ENCODE results near the gene PACC1.

The PACC1 gene

GRCh38 chr1:212414328-212415106, at the start of gene PACC1:
Gene PACC1 (minus strand): TSS chr1:212414886. CDS start chr1:212414757, 129 bp downstream.
- DNase-seq (ENCODE audit: low read depth, low spot score) = peak; percentile 36

GRCh38 chr1:212463565-212464285, 49.0 kb upstream of the PACC1 start:
- DNase-seq (ENCODE audit: low read depth, low spot score) = no peak

GRCh38 chr1:212461916-212462660, 47.4 kb upstream of the PACC1 start:
- no peak for DNase-seq (ENCODE audit: low read depth, low spot score)

- DNase-seq (ENCODE audit: low read depth, low spot score) = no peak
Observed at GRCh38 chr1:212460376-212460775, 45.7 kb upstream of the PACC1 start.

GRCh38 chr1:212459656-212460055, 45.0 kb upstream of the PACC1 start:
- DNase-seq (ENCODE audit: low read depth, low spot score) = no peak

GRCh38 chr1:212458817-212459216, 44.1 kb upstream of the PACC1 start:
- DNase-seq (ENCODE audit: low read depth, low spot score) = no peak

GRCh38 chr1:212457740-212458338, 43.2 kb upstream of the PACC1 start:
- DNase-seq (ENCODE audit: low read depth, low spot score) = no peak

- DNase-seq (ENCODE audit: low read depth, low spot score) = peak; percentile 67
Observed at GRCh38 chr1:212455803-212456528, 41.3 kb upstream of the PACC1 start.

- DNase-seq (ENCODE audit: low read depth, low spot score) = no peak
Observed at GRCh38 chr1:212455401-212455800, 40.7 kb upstream of the PACC1 start.

- no peak for DNase-seq (ENCODE audit: low read depth, low spot score)
Observed at GRCh38 chr1:212454741-212455140, 40.1 kb upstream of the PACC1 start.

- no peak for DNase-seq (ENCODE audit: low read depth, low spot score)
Observed at GRCh38 chr1:212453156-212453857, 38.6 kb upstream of the PACC1 start.

- DNase-seq (ENCODE audit: low read depth, low spot score) = no peak
Observed at GRCh38 chr1:212452323-212453155, 37.9 kb upstream of the PACC1 start.

GRCh38 chr1:212451416-212452322, 37.0 kb upstream of the PACC1 start:
- no peak for DNase-seq (ENCODE audit: low read depth, low spot score)

- DNase-seq (ENCODE audit: low read depth, low spot score) = no peak
Observed at GRCh38 chr1:212450331-212450881, 35.7 kb upstream of the PACC1 start.

- DNase-seq (ENCODE audit: low read depth, low spot score) = no peak
Observed at GRCh38 chr1:212447478-212447877, 32.8 kb upstream of the PACC1 start.

GRCh38 chr1:212446333-212446732, 31.6 kb upstream of the PACC1 start:
- DNase-seq (ENCODE audit: low read depth, low spot score) = no peak

- no peak for DNase-seq (ENCODE audit: low read depth, low spot score)
Observed at GRCh38 chr1:212442408-212442807, 27.7 kb upstream of the PACC1 start.

GRCh38 chr1:212440419-212440818, 25.7 kb upstream of the PACC1 start:
- no peak for DNase-seq (ENCODE audit: low read depth, low spot score)

Measured in brain pericyte (primary cell).